Lower lobe of right lung (tissue), 2 donors: ENCODE data around the gene C1orf105. TPM values are rescaled to one million over a fixed set of nuclear protein-coding genes. Genes with fewer than 3 reads are reported as not detected.
A peak's percentile ranks its signal among the peaks of the same experiment; 100 is the strongest.

Experiments
- ATAC-seq, 2 donors: fragments of 200-7000 bp; cut with Tn5 transposase; one replicate each; pipeline ENCODE4 v1.9.1; 2020 to 2022; ENCODE audit warnings: mild to moderate bottlenecking in 2 of 2, moderate library complexity in 2 of 2
- DNase-seq: peaks from one replicate; pipeline ENCODE4 v3.0.0-alpha.2; 2020
- H3K27ac ChIP-seq: fragments of 200-600 bp; one replicate; pipeline ENCODE4 v1.8.0; 2022
- H3K27me3 ChIP-seq: fragments of 200-600 bp; one replicate; pipeline ENCODE4 v1.8.0; 2022; ENCODE audit warnings: low read depth
- H3K36me3 ChIP-seq: fragments of 200-600 bp; one replicate; pipeline ENCODE4 v1.8.0; 2022; ENCODE audit warnings: mild to moderate bottlenecking
- H3K4me1 ChIP-seq: fragments of 200-600 bp; one replicate; pipeline ENCODE4 v1.8.0; 2022
- H3K4me3 ChIP-seq: fragments of 200-600 bp; one replicate; pipeline ENCODE4 v1.8.0; 2022; ENCODE audit warnings: mild to moderate bottlenecking
- H3K9me3 ChIP-seq: fragments of 200-600 bp; one replicate; pipeline ENCODE4 v1.8.0; 2022
- CTCF ChIP-seq: fragments of 200-600 bp; IDR thresholded peaks from one replicate; pipeline ENCODE4 v1.8.0; 2022; ENCODE audit warnings: antibody characterized with exemption, mild to moderate bottlenecking
- intact Hi-C: fragments of 100-400 bp; cut with DNase I; formaldehyde crosslinking; loops from one replicate; pipeline ENCODE4 v1.11.0; 2022
- total RNA-seq: library from RNA; stranded (reverse); fragmentation: NEBNext Ultra II Directional; extraction: Animal tissue kit (Norgen Biotek cat#: 25700); gene quantifications from one replicate; pipeline ENCODE4 v1.2.1, GENCODE V29; 2021
- donor health status: DM: no; HTN: yes; CAD: no; lungs with severe emphysema.

Gene C1orf105
- total RNA-seq, 1 donor from 2014 or later: not detected

GRCh38 chr1:172499636-172500141 is 79.2 kb downstream of the C1orf105 start:
- Histone ChIP-seq H3K4me1 (no peaks in the 10 kb centered on the region), H3K9me3 (no peaks in the 10 kb centered on the region), H3K27ac (no peak overlapping the region), H3K36me3 (no peaks in the 10 kb centered on the region), H3K27me3 (no peaks in the 10 kb centered on the region), H3K4me3 (no peak overlapping the region)
- ATAC-seq: peak; percentile 80 to 85
- peak; percentile 54 for DNase-seq
- TF ChIP-seq CTCF: no peak
- intact Hi-C loops: no loop called here

GRCh38 chr1:172500207-172500606 is 79.7 kb downstream of the C1orf105 start:
- Histone ChIP-seq H3K27ac (no peak overlapping the region), H3K4me3 (no peak overlapping the region), H3K4me1 (no peaks in the 10 kb centered on the region), H3K27me3 (no peaks in the 10 kb centered on the region), H3K9me3 (no peaks in the 10 kb centered on the region), H3K36me3 (no peaks in the 10 kb centered on the region)
- DNase-seq (no peak), ATAC-seq (peak; percentile 29 to 39)
- no peak for TF ChIP-seq CTCF
- intact Hi-C loops: no loop called here

- Histone ChIP-seq H3K4me3 (no peak overlapping the region), H3K27ac (no peak overlapping the region), H3K4me1 (no peaks in the 10 kb centered on the region), H3K36me3 (no peaks in the 10 kb centered on the region), H3K9me3 (no peaks in the 10 kb centered on the region), H3K27me3 (no peaks in the 10 kb centered on the region)
- intact Hi-C loops: no loop called here
- no peak for ATAC-seq
- no peak for DNase-seq
- TF ChIP-seq CTCF: no peak
Measured at GRCh38 chr1:172507741-172508140, 87.3 kb downstream of the C1orf105 start.

- no peak for ATAC-seq
- DNase-seq: no peak
- TF ChIP-seq CTCF: no peak
Measured at GRCh38 chr1:172510479-172510878, 90.0 kb downstream of the C1orf105 start.

GRCh38 chr1:172512591-172512990 is 92.1 kb downstream of the C1orf105 start:
- H3K27ac ChIP-seq: no peak overlapping the region

More at GRCh38 chr1:172510479-172510878, 90.0 kb downstream of the C1orf105 start:
- intact Hi-C loops: no loop called here
- Histone ChIP-seq H3K4me1 (no peaks in the 10 kb centered on the region), H3K4me3 (no peak overlapping the region), H3K27me3 (no peaks in the 10 kb centered on the region), H3K36me3 (no peaks in the 10 kb centered on the region), H3K27ac (no peak overlapping the region), H3K9me3 (no peaks in the 10 kb centered on the region)

More at GRCh38 chr1:172512591-172512990, 92.1 kb downstream of the C1orf105 start:
- H3K4me3 ChIP-seq: no peak overlapping the region
- DNase-seq (no peak), ATAC-seq (no peak)
- no peaks in the 10 kb centered on the region for H3K27me3 ChIP-seq
- H3K9me3 ChIP-seq: no peaks in the 10 kb centered on the region
- H3K4me1 ChIP-seq: no peaks in the 10 kb centered on the region
- H3K36me3 ChIP-seq: no peaks in the 10 kb centered on the region
- TF ChIP-seq CTCF: no peak
- intact Hi-C loops: no loop called here
